ENCODE measurements around the gene ERVFRD-1.

ERVFRD-1 gene

DNA sequence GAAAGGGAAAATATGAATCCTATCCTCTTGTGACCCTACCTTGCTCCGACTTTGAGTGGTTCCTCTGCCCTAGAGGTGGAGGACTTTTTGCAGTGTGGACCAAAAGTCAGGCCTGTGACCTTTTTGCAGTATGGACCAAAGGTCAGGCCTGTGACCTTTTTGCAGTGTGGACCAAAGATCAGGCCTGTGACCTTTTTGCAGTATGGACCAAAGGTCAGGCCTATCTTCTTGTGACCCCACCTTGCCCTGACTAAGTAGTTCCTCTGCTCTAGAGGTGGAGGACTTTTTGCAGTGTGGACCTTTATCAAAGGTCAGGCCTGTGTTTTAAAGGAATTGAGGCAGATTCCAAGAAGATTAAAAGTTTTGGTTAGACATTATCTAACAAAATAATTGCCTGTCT, 10.9 kb upstream of the ERVFRD-1 start (continued):
- TF ChIP-seq, protein P1, sequence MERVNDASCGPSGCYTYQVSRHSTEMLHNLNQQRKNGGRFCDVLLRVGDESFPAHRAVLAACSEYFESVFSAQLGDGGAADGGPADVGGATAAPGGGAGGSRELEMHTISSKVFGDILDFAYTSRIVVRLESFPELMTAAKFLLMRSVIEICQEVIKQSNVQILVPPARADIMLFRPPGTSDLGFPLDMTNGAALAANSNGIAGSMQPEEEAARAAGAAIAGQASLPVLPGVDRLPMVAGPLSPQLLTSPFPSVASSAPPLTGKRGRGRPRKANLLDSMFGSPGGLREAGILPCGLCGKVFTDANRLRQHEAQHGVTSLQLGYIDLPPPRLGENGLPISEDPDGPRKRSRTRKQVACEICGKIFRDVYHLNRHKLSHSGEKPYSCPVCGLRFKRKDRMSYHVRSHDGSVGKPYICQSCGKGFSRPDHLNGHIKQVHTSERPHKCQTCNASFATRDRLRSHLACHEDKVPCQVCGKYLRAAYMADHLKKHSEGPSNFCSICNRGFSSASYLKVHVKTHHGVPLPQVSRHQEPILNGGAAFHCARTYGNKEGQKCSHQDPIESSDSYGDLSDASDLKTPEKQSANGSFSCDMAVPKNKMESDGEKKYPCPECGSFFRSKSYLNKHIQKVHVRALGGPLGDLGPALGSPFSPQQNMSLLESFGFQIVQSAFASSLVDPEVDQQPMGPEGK (CRISPR knock-in tag; IDR thresholded peaks at IDR 0.05; ENCODE audit: borderline replicate concordance) = no peak
- no peak for TF ChIP-seq TSHZ2 (CRISPR knock-in tag; IDR thresholded peaks at IDR 0.05)

DNA sequence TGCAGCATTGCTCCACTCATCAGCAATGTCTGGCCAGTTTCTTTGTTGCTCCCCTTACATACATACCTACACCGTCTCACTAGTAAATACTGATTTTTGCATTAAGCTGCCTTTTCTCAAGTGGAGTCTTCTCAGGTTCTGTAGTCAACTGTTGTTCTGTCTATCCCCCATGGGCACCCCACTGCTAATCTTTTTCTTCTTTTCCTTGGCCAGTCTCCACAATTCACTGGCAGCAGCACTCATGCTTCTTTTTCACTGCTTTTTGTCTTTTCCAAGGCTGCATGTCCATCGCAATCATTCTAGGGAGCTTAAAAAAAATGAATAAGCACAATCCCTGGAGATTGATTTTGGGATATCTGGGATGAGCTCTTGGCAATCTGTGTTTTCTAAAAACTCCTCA, 10.3 kb upstream of the ERVFRD-1 start:
- no peak for TF ChIP-seq CREB5 (CRISPR knock-in tag; IDR thresholded peaks at IDR 0.05; ENCODE audit: low read depth)
- no peak for TF ChIP-seq ZNF70 (CRISPR knock-in tag; IDR thresholded peaks at IDR 0.05)
- TF ChIP-seq BACH2 (CRISPR knock-in tag; IDR thresholded peaks at IDR 0.05; ENCODE audit: borderline replicate concordance) = no peak
- TF ChIP-seq ZC3H10 (CRISPR knock-in tag; IDR thresholded peaks at IDR 0.05) = no peak
- no peak for ATAC-seq

- peak; percentile 73 for ATAC-seq
- TF ChIP-seq TSHZ2 (CRISPR knock-in tag; IDR thresholded peaks at IDR 0.05) = no peak
- TF ChIP-seq TCF4 (CRISPR knock-in tag; IDR thresholded peaks at IDR 0.05; ENCODE audit: borderline replicate concordance) = no peak
- no peak for TF ChIP-seq ZNF8 (CRISPR knock-in tag; IDR thresholded peaks at IDR 0.05)
- no peak for TF ChIP-seq ESRRG (CRISPR knock-in tag; IDR thresholded peaks at IDR 0.05)
- TF ChIP-seq, protein P1 (CRISPR knock-in tag; IDR thresholded peaks at IDR 0.05; ENCODE audit: borderline replicate concordance) = no peak
- TF ChIP-seq ZC3H10 (CRISPR knock-in tag; IDR thresholded peaks at IDR 0.05) = no peak
- TF ChIP-seq ZNF70 (CRISPR knock-in tag; IDR thresholded peaks at IDR 0.05) = no peak
- TF ChIP-seq ARNTL (CRISPR knock-in tag; IDR thresholded peaks at IDR 0.05; ENCODE audit: borderline replicate concordance, low read depth) = no peak
- no peak for TF ChIP-seq CSDC2 (CRISPR knock-in tag; IDR thresholded peaks at IDR 0.05)
- no peak for TF ChIP-seq BACH2 (CRISPR knock-in tag; IDR thresholded peaks at IDR 0.05; ENCODE audit: borderline replicate concordance)
- TF ChIP-seq, protein P2, sequence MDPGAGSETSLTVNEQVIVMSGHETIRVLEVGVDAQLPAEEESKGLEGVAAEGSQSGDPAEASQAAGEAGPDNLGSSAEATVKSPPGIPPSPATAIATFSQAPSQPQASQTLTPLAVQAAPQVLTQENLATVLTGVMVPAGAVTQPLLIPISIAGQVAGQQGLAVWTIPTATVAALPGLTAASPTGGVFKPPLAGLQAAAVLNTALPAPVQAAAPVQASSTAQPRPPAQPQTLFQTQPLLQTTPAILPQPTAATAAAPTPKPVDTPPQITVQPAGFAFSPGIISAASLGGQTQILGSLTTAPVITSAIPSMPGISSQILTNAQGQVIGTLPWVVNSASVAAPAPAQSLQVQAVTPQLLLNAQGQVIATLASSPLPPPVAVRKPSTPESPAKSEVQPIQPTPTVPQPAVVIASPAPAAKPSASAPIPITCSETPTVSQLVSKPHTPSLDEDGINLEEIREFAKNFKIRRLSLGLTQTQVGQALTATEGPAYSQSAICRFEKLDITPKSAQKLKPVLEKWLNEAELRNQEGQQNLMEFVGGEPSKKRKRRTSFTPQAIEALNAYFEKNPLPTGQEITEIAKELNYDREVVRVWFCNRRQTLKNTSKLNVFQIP (CRISPR knock-in tag; IDR thresholded peaks at IDR 0.05; ENCODE audit: borderline replicate concordance, low read depth) = no peak
- TF ChIP-seq CREB5 (CRISPR knock-in tag; IDR thresholded peaks at IDR 0.05; ENCODE audit: low read depth) = no peak
These were observed 8.9 kb upstream of the ERVFRD-1 start for GRCh38 chr6:11120271-11121005.

DNA sequence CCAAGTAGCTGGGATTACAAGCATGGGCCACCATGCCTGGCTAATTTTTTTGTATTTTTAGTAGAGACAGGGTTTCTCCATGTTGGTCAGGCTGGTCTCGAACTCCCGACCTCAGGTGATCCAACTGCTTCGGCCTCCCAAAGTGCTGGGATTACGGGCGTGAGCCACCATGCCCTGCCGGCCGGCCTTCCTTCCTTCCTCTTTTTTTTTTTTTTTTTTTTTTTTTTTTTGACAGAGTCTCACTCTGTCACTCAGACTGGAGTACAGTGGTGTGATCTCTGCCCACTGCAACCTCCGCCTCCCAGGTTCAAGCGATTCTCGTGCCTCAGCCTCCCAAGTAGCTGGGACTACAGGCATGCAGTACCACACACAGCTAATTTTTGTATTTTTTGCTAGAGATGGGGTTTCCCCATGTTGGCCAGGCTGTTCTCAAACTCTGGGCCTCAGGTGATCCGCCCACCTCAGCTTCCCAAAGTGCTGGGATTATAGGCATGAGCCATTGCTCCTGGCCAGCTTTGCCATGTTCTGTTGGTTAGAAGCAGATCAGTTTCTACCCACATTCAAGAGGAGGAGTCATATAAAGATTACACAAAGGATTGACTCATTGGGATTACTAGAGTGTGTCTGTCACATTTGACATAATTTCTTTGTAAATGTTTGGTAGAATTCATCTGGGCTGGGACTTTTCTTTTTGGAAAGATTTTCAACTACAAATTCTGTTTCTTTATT, 4.4 kb upstream of the ERVFRD-1 start:
- peak; percentile 46; the same call in 2 of the 3 replicates for ATAC-seq

Data from SK-N-SH treated with all-trans-retinoic acid at 6 μM for 48 hours (cell line).